Astrocyte (in vitro differentiated cells and primary cell): ENCODE measurements around the gene CDC73. TPM values are rescaled to one million over a fixed set of nuclear protein-coding genes. Genes with fewer than 3 reads are reported as not detected.

Source experiments
- DNase-seq: peaks from one replicate; pipeline ENCODE4 v3.0.0-alpha.2; 2010; ENCODE audit warnings: low read depth
- FAIRE-seq: peaks from 2 replicates; lab custom pipeline; 2011; peaks lifted over from hg19 to GRCh38; lab: Jason Lieb, UNC
- H2AFZ ChIP-seq: 2 replicates; pipeline ENCODE4 v1.6.0; 2012; ENCODE audit warnings: low read depth, low read length, inconsistent platforms
- H3K27ac ChIP-seq: 2 replicates; pipeline ENCODE4 v1.5.1; 2011; ENCODE audit warnings: low read depth, low read length, inconsistent platforms
- H3K27me3 ChIP-seq: 2 replicates; pipeline ENCODE4 v1.6.0; 2011; ENCODE audit warnings: low read length, inconsistent platforms; ENCODE audit not compliant: insufficient read depth
- H3K36me3 ChIP-seq: 2 replicates; pipeline ENCODE4 v1.5.1; 2011; ENCODE audit warnings: low read length, inconsistent platforms; ENCODE audit not compliant: insufficient read depth
- H3K4me1 ChIP-seq: 2 replicates; pipeline ENCODE4 v1.5.1; 2011; ENCODE audit warnings: low read length, inconsistent platforms; ENCODE audit not compliant: insufficient read depth
- H3K4me2 ChIP-seq: 2 replicates; pipeline ENCODE4 v1.6.0; 2012; ENCODE audit warnings: low read length, inconsistent platforms
- H3K4me3 ChIP-seq: 2 replicates; pipeline ENCODE4 v1.5.1; 2011; ENCODE audit warnings: low read depth, mild to moderate bottlenecking, low read length, inconsistent platforms; ENCODE audit not compliant: insufficient read depth
- H3K79me2 ChIP-seq: 2 replicates; pipeline ENCODE4 v1.6.0; 2012; ENCODE audit warnings: mild to moderate bottlenecking, low read length, inconsistent platforms; ENCODE audit not compliant: insufficient read depth
- H3K9ac ChIP-seq: 2 replicates; pipeline ENCODE4 v1.6.0; 2012; ENCODE audit warnings: mild to moderate bottlenecking, low read length, inconsistent platforms
- H3K9me3 ChIP-seq: 2 replicates; pipeline ENCODE4 v1.5.1; 2012; ENCODE audit warnings: low read depth, mild to moderate bottlenecking, low read length, inconsistent platforms; ENCODE audit not compliant: insufficient read depth
- H4K20me1 ChIP-seq: 2 replicates; pipeline ENCODE4 v1.6.0; 2012; ENCODE audit warnings: low read length, inconsistent platforms; ENCODE audit not compliant: insufficient read depth
- H3K27ac Mint-ChIP-seq: one replicate; pipeline ENCODE4 v1.8.0; 2021; ENCODE audit warnings: mild to moderate bottlenecking, mixed read lengths; ENCODE audit not compliant: unreplicated experiment
- H3K27me3 Mint-ChIP-seq: one replicate; pipeline ENCODE4 v1.8.0; 2021; ENCODE audit warnings: low read depth, mixed read lengths; ENCODE audit not compliant: unreplicated experiment
- H3K36me3 Mint-ChIP-seq: one replicate; pipeline ENCODE4 v1.8.0; 2021; ENCODE audit warnings: low read depth, mixed read lengths; ENCODE audit not compliant: unreplicated experiment
- H3K4me1 Mint-ChIP-seq: one replicate; pipeline ENCODE4 v1.8.0; 2021; ENCODE audit warnings: low read depth, mixed read lengths; ENCODE audit not compliant: unreplicated experiment
- H3K4me3 Mint-ChIP-seq: one replicate; pipeline ENCODE4 v1.8.0; 2021; ENCODE audit warnings: mild to moderate bottlenecking, moderate library complexity, mixed read lengths; ENCODE audit not compliant: unreplicated experiment
- H3K9me3 Mint-ChIP-seq: one replicate; pipeline ENCODE4 v1.8.0; 2021; ENCODE audit warnings: mild to moderate bottlenecking, mixed read lengths; ENCODE audit not compliant: unreplicated experiment
- CTCF ChIP-seq: IDR thresholded peaks from 2 replicates; pipeline ENCODE4 v1.5.1; 2011; ENCODE audit warnings: low read depth, mild to moderate bottlenecking, inconsistent platforms, low read length, moderate library complexity; ENCODE audit not compliant: insufficient read depth
- EZH2 ChIP-seq: IDR thresholded peaks from 2 replicates; pipeline ENCODE4 v1.6.1; 2012; ENCODE audit warnings: mild to moderate bottlenecking, low read length, inconsistent platforms; ENCODE audit not compliant: insufficient read depth
- total RNA-seq: library from RNA; stranded (reverse); gene quantifications from 2 replicates; pipeline ENCODE4 v1.2.1, GENCODE V29; 2021

The CDC73 gene
- total RNA-seq, 1 donor from 2014 or later: 77.7 TPM

- Mint-ChIP-seq H3K27ac (no peak overlapping the region), H3K9me3 (no peaks in the 10 kb centered on the region), H3K4me1 (peaks cover 3% of the 10 kb centered on the region), H3K36me3 (peaks cover 5% of the 10 kb centered on the region), H3K4me3 (no peak overlapping the region), H3K27me3 (no peaks in the 10 kb centered on the region)
- H3K27ac ChIP-seq: no peak overlapping the region
- H3K9ac ChIP-seq: no peak overlapping the region
- H3K36me3 ChIP-seq: no peaks in the 10 kb centered on the region
- DNase-seq: no peak
- peaks cover 17% of the 10 kb centered on the region for H4K20me1 ChIP-seq
- FAIRE-seq: no peak
- H3K4me1 ChIP-seq: no peaks in the 10 kb centered on the region
- H3K9me3 ChIP-seq: no peaks in the 10 kb centered on the region
- no peak overlapping the region for H3K4me3 ChIP-seq
- H2AFZ ChIP-seq: no peak overlapping the region
- H3K79me2 ChIP-seq: peaks cover 69% of the 10 kb centered on the region
- no peaks in the 10 kb centered on the region for H3K27me3 ChIP-seq
- TF ChIP-seq CTCF: no peak
- TF ChIP-seq EZH2: no peak
- no peak overlapping the region for H3K4me2 ChIP-seq
Observed at GRCh38 chr1:193199940-193200339, 78.1 kb downstream of the CDC73 start.

- H3K79me2 ChIP-seq: peaks cover 58% of the 10 kb centered on the region
- no peak for TF ChIP-seq CTCF
- TF ChIP-seq EZH2: no peak
Observed at GRCh38 chr1:193201021-193201420, 79.2 kb downstream of the CDC73 start.

GRCh38 chr1:193210996-193211395, 89.2 kb downstream of the CDC73 start:
- Histone ChIP-seq H4K20me1 (no peaks in the 10 kb centered on the region), H3K9ac (peak overlapping the region; percentile 41), H3K9me3 (no peaks in the 10 kb centered on the region), H3K4me2 (peak overlapping the region; percentile 53), H3K27ac (peak overlapping the region; percentile 66), H2AFZ (no peak overlapping the region), H3K4me3 (no peak overlapping the region), H3K79me2 (peaks cover 8% of the 10 kb centered on the region), H3K4me1 (peaks cover 11% of the 10 kb centered on the region), H3K27me3 (no peaks in the 10 kb centered on the region), H3K36me3 (peaks cover 13% of the 10 kb centered on the region)
- H3K4me3 Mint-ChIP-seq: no peak overlapping the region
- no peak for TF ChIP-seq EZH2
- TF ChIP-seq CTCF: no peak
- DNase-seq (no peak), FAIRE-seq (no peak)
- no peaks in the 10 kb centered on the region for H3K27me3 Mint-ChIP-seq
- H3K36me3 Mint-ChIP-seq: peaks cover 42% of the 10 kb centered on the region
- H3K9me3 Mint-ChIP-seq: peaks cover 15% of the 10 kb centered on the region
- peaks cover 13% of the 10 kb centered on the region for H3K4me1 Mint-ChIP-seq
- peak overlapping the region; percentile 79 for H3K27ac Mint-ChIP-seq

More at GRCh38 chr1:193201021-193201420, 79.2 kb downstream of the CDC73 start:
- Mint-ChIP-seq H3K36me3 (peaks cover 10% of the 10 kb centered on the region), H3K4me3 (no peak overlapping the region), H3K9me3 (no peaks in the 10 kb centered on the region), H3K4me1 (peaks cover 3% of the 10 kb centered on the region), H3K27ac (no peak overlapping the region), H3K27me3 (no peaks in the 10 kb centered on the region)
- no peaks in the 10 kb centered on the region for H3K4me1 ChIP-seq
- no peaks in the 10 kb centered on the region for H3K27me3 ChIP-seq
- H2AFZ ChIP-seq: no peak overlapping the region
- peaks cover 7% of the 10 kb centered on the region for H3K36me3 ChIP-seq
- H3K9me3 ChIP-seq: no peaks in the 10 kb centered on the region
- no peak overlapping the region for H3K4me2 ChIP-seq
- FAIRE-seq: no peak
- no peak overlapping the region for H3K4me3 ChIP-seq
- H3K27ac ChIP-seq: no peak overlapping the region
- no peak for DNase-seq
- H4K20me1 ChIP-seq: peaks cover 12% of the 10 kb centered on the region
- H3K9ac ChIP-seq: no peak overlapping the region
